ENCODE measurements around the gene CEP68.
A peak's percentile ranks its signal among the peaks of the same experiment; 100 is the strongest.
"Not testable (repeated sequence)": the region's sequence is repeated elsewhere in the genome, so short reads cannot be mapped to it uniquely, and the experiment has no call there.

The CEP68 gene

DNA sequence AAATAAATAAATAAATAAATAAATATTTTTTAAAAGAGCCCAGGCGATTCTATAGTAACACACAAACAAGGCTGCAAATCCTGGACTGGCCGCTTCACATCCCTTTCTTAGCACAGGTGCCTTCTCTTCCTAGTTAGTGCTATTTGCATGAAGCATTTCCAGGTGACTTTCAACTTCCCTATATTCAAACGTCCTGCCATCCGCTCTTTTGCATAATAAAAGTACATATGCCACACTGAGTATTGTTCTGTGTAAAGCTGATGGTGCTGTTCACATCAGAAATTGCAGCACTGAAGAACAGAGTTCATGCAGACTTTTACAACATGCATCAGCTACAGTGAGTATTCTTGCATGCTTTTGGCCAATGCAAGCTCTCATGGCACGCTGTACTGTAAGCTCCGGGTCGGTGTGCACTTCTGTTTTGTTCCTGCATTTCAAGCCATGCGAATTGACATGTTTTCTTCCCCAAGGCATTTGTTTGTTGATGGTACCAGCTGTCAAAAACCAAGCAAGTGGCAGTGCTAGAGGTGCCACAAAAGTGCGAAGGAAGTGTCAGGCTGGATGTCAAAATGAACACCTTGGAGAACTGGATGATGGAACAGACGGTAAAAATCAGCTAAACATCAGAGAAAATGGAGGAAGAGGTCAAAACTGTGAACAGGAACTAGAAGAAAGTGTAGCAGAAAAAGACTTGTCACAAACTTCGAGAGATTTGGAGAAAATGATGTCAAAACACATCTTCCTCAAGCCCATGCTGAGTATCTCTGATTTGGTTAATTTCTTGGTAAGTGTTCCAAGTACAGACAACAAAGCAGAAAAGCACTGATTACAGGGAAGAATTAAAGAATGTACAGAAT, 25.5 kb upstream of the CEP68 start:
- DNase-seq (ENCODE audit: low read depth): no peak

DNA sequence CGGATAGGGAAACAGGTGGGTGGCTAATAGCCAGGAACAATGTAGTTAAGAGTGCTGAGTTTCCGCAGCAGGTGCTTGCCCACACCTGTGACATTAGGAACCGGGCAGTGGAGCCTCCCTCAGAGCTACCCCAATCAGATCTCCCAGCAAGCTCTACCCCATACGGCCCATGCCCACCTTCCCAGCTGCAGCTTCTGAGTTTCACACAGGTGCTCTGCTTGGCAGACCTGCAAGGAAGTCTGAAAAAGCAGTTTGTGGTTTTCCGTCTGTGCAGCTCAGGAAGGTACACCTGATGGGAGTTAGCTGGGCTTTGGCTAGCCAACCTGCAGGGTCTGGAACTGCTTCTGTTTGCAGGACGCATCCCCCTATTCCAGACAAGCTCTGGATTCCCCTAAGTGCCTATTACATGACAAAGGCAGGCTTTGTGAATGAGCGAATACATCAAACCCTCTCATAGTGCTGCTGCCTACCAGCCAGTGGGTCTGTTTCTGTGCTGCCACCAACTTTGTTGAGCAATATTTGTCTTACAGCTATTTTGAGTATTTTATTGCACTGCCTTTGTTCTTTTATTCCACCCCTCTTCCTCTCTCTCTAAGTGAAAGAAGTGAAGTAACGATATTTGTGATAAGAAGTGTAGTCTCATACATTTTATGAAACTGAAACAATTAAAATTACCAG, 24.7 kb upstream of the CEP68 start:
- DNase-seq (ENCODE audit: low read depth): no peak

DNA sequence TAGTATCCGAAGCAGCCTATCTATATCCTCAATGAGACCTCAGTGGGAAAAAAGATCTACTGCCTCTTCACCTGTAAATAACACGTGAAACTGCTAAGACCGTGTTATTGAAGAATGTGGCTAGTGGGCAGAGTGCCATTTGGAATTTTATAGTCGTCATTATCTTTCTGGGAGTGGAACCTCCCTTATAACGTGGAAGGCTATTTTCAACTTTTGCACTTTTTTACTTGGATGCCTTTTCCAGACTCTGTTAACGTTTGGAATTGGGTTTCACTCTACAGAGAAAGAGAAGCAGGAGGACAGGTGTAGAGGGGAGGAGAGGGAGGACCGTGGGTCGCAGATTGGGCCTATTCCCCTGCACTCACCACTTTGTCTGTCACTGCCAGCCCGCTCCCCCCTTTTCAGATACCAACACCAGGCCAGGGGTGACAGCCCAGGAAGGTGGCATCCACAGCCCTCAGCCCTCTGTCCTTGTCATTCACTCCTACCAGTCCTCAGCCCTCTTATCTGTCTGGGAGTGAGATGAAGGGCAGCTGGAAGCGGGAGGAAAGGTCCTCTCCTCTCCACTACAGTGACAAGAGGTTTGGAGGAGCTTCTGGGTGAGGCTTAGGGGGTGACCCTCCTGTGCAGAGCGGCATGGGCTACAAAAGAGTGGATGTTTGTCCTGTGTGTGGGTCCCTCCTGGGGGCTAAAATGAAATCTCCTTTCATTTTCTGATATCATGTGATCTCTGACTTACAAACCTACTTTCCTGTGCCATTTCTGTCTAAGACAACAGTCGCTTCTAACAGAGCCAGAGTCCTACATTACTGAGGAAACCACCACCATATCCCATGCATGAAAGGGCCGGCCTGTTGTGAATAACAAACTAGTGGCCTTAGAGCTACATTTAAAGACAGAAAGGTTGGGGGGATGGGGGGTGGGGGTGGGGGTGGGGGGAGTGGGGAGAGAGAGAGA, 23.9 kb upstream of the CEP68 start:
- DNase-seq (ENCODE audit: low read depth): no peak

DNA sequence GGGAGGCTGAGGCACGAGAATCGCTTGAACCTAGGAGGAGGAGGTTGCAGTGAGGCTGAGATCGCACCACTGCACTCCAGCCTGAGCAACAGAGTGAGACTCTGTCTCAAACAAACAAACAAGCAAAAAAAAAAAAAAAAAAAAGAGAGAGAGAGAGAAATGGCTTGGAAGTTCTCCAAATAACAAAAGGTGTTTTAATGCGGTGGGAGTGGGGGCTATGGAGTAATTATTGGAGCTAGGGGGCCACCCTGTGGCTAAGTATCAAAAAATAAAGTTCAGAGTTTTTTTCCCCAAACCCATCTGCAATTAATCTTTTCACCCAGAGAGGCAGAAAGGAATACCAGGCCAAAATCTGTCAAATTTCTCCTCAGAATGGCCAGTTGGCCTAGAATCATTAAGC, 23.0 kb upstream of the CEP68 start:
- DNase-seq (ENCODE audit: low read depth): no peak

DNA sequence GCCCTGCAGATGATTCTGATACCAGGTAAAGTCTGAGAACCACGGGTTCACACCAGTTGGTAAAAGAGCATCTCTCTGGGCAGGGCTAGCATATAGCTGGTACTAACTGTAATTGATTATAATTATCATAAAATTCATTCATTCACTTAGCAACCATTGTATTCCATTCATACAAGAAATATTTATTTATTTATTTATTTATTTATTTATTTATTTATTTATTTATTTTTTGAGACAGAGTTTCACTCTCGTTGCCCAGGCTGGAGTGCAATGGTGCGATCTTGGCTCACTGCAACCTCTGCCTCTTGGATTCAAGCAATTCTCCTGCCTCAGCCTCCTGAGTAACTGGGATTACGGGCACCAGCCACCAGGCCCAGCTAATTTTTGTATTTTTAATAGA, 22.5 kb upstream of the CEP68 start:
- not testable (repeated sequence) for DNase-seq (ENCODE audit: low read depth)

DNA sequence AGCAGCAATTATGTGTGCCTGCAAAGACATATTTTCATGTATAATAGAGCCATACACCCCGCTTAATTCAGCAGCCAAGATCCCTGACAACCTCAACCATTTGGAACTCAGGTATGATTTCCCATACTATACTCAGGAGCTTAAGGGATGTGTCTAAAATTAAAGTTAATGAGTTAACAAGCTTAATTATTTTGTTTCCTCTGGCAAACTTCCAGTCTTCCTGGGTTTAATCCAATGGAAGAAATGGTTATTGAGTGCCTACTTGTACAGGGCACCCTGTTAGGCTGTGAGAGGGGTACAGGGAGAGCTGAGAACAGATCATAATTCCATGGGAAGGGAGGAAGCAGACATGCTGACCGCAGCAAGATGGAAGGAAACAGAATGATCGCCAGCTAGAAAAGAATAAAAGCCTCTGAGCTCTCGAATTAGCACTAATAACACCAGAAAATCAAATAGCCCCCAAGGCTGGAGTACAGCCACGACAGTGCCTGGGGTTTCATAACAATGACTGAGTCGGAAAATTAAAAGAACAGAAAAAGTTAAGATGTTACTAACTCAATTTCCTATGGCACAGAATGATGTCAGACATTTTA, 20.8 kb upstream of the CEP68 start:
- DNase-seq (ENCODE audit: low read depth): no peak

DNA sequence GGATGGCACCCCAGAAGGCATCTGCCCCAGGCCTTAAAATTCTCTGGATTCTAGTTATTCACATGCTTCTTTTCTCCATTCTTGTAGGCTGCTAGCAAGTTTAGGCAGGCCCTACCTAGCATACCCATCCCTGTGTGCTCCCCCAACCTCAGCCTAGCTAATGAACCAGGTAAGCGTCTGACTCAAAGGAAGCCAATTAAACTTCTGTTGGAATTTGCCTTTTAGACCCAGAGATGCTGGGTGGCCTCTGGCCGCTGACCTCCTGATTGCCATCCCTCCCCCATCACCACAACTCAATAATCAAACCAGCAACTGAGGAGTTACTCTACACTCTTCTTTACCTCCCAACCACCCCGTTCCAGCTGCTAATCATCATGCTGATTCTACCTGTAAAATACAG, 19.0 kb upstream of the CEP68 start:
- no peak for DNase-seq (ENCODE audit: low read depth)

DNA sequence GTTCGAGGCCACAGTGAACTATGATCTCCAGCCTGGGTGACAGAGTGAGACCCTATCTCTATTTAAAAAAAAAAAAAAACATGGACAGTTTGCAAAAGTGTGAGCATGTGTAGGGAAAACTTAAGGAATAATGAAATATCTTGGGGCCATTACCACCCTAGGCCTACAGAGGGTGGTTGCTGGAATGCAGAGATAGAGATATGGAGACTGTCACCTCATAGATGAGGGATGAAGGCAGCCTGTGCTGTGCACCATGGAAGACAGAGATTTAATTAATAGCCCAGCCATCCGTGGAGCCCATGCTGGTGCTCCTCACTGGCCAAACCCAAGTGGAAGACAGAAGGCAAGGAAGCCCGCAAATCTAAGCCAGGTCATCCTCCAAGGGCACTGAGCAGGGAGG, 16.6 kb upstream of the CEP68 start:
- no peak for DNase-seq (ENCODE audit: low read depth)

DNA sequence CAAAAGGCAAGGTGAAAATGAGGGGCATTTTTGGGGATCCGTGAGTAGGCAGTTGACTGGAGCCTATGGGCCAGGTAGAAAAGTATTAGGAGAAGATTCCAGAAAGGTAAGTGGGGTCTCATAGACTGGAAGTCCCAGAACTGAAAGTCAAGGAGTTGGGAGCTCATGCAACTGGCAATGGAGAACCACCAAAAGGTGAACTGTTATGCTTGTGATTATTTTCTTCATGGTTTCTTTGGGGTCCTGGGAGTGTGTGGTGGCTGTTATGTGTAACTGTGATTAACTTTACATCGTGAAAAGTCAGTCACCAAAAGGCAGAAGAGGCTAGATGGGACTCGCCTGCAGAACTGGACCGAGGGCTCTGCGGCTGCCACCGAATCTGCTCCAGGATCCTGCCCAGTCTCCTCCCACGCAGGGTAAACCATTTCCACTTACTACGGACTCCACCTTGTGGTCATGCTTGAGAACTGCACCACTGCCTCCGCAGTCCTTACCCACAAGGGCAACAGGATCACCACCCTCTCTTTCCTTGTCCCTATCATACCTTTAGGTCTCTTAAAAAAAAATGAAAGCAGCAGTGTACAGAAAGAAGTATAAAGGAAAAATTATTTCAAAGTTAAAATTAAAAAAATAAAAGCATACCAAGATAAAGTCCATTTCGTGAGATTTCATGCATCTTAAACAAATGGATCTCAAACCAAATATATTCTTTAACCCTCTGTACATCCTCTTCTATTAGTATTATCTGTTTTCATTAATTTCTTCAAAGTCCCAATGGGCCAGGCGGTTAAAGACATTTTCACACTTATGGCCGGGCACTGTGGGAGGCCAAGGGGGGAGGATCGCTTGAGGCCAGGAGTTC, 15.6 kb upstream of the CEP68 start:
- peak; percentile 55 for DNase-seq (ENCODE audit: low read depth)

DNA sequence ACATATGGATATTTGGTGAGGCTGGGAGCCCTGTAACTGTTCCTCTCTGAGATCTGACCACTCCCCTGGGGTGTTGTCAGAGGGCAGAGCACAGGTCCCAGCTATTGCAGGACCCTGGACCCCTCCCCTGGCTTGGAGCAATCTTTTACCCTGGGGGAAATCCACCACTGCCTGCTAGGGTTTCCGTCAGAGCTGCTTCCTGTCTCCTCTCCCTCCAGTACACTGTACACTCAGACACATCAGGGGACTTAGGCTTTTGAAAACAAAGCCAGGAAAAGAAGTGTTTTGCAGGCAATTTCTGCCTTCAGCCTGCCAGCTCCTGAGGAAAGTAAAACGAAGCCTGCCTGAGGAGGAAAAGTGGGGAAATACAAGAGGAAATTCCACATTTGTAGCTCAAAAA, 13.2 kb upstream of the CEP68 start:
- DNase-seq (ENCODE audit: low read depth): no peak

DNA sequence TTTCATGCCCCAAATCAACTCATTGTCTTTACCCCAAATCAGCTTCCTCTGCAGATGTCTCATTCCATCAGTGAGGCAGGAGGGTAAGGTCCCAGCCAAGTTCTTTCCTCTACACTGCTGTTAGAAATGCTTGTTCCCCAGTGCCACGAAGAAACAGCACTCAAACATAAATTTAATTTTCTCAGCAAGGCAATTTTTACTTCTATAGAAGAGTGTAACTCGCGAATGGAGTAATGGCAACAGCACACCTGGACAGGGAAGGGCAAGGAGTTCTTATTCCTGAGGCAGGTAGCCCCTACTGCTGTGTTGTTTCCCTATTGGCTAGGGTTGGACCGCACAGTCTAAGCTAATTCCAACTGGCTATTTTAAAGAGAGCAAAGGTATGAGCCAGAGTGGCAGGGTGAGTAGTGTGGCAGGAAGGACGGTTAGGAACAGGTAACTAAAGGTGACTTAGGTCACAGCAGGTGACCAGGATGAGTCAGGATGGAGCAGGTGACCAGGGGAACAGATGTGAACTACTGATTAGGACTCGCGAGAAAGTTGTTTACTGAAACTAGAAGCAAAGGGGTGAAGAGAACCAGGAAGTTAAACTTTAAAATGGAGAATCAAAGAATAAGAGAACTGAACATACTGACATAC, 12.0 kb upstream of the CEP68 start:
- no peak for DNase-seq (ENCODE audit: low read depth)

DNA sequence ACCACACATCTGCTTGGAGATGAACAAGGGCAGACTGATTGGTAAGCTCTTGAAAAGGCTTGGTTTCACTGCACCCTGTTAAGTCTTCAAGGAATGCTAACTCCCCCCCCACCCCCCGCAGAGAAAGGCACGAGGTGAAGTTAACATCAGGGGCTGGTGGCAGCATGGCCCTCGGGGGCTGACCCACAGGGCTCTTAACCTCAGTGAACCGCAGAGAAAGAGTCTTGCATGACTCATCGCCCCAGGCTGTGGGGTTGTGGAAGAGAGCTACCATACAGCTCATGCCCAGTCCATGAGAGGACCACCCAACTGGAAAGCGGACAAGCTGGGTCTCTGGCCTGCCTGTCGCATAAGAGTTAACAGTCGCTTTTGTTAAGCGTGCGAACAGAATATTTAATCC, 10.6 kb upstream of the CEP68 start:
- no peak for DNase-seq (ENCODE audit: low read depth)

DNA sequence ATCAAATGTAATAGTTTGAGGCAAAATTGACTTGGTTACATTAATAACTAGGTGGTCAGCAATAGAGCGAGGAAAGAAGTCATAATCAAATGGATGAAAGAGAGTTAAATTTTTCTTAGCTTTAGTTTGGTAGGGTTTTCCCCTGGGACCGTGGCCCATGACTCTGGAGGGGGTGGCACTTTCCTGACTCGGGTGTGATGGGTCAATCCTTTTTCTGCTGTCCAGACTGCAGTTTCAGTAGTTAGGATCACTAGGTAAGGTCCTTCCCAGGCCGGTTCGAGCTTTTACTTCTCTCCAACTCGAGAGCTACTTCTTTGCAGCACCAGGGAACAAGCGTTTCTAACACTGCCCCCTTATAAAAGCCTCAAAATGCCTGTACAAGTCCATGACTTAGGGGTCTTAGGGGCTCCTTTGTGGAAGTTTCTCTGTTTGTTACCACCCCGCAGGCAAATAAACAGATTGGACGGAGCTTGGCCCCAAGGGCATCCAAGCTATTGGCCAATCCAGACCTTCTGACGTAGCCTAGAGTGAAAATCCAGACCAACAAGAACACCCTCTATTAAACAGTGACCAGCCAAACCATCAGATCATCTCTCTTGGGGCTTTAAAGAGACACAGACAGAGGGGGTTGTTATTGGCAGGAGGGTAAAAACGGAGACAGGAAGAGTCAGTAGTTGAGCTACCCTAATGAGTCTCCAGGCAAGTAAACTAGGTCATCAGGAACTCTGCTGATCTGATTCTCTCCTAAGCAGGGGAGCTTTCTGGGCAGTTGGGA, 9.4 kb upstream of the CEP68 start:
- DNase-seq (ENCODE audit: low read depth): no peak

DNA sequence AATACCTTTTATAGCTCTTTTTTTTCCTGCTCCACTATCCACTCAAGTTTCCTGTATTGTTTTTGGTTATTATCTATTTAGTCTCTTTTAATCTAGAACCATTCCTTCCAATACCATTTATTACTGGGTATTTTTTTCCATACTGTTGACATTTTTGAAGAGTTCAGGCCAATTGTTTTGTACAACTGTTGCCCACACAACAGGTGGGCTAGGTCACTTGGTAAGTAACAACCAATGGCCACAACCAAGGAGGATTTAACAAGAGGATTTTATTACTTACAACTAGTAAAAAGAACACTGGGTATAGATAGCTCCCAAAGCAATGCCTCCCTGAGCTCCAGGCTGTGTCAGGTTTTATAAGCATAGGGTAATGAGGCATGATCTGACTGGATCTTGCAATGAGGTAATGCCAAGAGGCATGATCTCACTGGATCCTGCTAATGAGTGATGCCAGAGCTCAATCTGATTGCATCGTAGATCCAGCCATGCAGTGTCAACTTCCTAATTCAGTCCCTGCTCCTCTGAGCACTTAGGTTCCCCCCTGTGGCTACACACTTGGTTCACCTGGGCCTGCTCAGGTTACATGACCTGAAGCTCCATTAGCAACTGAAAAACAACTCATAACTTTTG, 7.1 kb upstream of the CEP68 start:
- no peak for DNase-seq (ENCODE audit: low read depth)

DNA sequence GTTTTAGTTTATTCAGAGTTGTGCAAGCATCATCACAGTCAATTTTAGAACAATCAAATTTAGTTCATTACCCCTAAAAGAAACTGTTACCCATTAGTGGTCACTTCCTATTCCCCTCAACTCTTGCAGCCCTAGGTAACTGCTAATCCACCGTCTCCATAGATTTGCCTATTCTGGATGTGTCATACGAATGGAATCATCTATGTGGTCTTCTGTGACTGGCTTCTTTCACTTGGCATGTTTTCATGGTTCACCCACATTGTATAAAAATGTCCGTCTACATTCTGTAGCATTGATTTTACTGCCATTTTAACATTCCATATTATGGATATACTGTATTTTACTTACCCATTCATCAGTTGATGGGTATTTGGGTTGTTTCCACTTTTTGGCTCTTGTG, 5.3 kb upstream of the CEP68 start:
- DNase-seq (ENCODE audit: low read depth): no peak

DNA sequence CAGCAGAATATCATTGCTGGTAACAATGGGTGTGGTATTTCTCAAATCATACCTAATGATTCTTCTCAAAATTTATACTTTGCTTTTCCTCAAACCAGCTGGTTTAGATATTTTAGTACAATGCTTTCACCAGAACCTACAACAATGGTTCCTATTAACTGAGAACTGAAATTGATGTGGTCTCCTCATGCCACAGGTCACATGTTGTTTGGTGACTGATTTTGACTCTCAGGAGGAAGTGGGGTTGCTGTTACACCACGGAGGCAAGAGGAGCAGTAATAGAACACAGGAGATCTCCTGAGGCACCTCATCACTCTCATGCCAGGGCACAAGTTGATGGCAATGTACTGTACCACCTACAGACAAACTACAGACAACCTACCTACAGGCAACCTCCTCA, 3.0 kb upstream of the CEP68 start:
- no peak for DNase-seq (ENCODE audit: low read depth)

DNA sequence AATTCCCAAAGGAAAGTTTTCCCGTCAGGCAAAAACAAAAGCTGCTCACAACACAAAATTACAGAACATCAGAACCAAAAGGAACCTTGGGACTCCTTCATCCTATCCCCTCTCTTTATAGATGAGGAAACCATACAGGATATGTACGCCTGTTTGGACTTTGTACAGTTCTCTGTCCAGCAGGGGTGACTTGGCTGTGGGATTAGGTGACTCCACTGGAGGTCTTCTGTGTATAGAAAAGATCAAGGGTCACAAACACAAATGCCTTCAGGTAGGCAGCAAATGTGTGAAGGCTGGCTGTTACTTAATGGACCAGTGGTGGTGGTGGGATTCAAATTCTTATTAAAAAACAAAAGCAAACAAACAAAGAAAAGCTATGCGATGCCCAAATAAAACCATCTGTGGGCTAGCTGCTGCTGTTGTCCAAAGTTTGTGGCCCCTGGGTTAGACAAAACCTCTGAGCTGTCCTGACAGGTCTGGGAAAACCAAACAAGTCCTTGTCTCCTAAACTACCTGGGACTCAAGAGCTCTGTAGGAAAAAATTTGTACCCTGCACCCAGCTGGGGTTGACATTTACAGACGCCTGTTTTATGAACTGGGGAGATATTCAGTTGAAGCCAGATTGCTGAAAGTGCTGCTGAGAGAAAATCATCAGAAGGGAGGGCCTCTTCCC, 1.3 kb upstream of the CEP68 start:
- DNase-seq (ENCODE audit: low read depth): no peak

DNA sequence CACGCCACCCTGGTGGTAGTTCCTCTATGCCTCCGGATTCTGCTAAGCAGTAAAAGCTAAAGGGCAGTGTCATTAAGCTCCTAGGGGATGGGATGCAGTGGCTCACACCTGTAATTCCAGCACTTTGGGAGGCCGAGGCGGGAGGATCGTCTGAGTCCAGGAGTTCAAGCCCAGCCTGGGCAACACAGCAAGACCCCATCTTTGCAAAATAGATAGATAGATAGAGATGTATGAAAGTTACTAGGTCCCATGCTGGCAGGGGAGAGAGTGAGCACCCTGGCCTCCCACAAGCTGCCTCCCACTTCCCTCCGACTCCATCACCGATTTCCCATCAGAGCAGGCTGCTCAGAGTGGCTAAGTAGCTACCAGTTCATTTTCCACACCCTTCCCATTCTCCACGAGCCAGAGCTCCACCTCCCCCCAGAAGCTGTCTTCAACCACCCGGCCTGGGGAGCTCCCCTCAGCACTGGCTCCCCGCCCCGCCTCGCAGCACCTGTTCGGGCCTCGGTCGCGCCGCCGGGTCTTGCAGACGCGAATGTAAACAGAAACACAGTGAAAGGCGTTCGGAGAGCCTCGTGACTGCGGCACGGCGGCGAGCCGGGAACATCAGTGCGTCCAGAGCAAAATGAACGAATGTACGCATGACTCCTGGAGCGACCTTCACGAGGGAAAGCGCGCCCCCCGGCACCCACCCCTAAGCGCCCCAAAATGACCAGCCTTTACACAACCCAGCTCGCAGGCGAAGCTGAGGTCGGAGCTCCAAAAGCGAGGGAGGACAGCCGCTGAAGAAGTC, 598 bp upstream of the CEP68 start:
- peak; percentile 47 for DNase-seq (ENCODE audit: low read depth)

All from activated T-helper 1 cell treated with Interleukin-2 at 50 U/mL for 16 hours (primary cell).